ENCODE data around the gene OPN4. TPM values are rescaled to one million over a fixed set of nuclear protein-coding genes. Genes with fewer than 3 reads are reported as not detected.

OPN4 gene
- total and polyA plus RNA-seq, 2 experiments from 2014 or later = not detected

DNA sequence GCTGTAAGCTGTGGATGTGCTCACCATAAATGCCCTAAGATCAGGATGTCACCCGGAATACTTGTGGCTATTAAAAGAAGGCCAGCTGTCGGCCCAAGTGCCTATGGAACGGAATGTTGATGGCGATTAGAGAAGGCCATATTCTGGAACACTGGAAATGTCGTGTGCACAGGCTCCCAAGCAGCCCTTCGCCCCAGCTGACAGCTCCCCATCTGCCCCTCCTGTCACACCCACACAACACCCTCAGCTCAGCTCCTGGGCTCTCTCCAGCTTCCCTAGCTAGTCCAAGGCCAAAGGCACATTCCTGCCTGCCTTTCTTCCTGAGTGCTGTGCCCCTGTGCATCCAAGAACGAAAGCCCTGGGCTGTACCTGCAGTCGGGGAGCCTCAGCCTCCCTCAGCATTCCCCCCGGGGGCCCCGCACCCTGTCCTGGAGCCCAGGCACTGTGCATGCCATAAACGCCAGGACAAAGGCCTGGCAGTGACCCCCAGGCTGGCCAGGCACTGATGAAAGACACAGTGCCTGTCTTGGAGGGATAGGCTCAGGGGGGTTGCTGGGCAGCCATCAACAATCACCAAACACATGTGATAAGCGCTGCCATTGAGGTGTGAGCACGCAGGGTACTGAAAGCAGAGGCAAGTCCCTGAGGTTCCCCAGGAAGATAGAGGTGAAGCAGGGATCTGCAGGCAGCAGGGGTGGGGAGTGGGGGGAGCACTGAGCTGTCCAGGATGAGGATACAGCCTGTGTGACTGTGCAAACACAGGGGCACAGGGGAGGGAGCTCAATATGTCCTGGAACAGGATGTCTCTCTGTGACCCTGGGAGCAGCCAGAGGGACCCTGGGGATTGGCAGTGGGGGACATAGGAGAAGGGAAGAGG is 10.2 kb downstream of the OPN4 start:
- H3K27me3 ChIP-seq = no peaks in the 10 kb centered on the region
- no peak for TF ChIP-seq CTCF (IDR thresholded peaks at IDR 0.05; ENCODE audit: poor library complexity)
- no peak for TF ChIP-seq EZH2 (IDR thresholded peaks at IDR 0.05; ENCODE audit: borderline replicate concordance)
- TF ChIP-seq EZH2phosphoT487 (IDR thresholded peaks at IDR 0.05; ENCODE audit: low read depth, severe bottlenecking, unreplicated experiment) = no peak
- H3K79me2 ChIP-seq = no peaks in the 10 kb centered on the region
- WGBS (ENCODE audit: low lambda C conversion rate, missing lambda C conversion rate) = 63% methylated on average over 13 of the region's 13 CpGs
- no peak overlapping the region for H3K4me3 ChIP-seq
- no peak overlapping the region for H3K4me2 ChIP-seq
- no peak for DNase-seq (ENCODE audit: low spot score)
- H3K9me3 ChIP-seq (ENCODE audit: low read depth) = no peaks in the 10 kb centered on the region
- no peaks in the 10 kb centered on the region for H3K36me3 ChIP-seq (replicated peaks; ENCODE audit: insufficient read depth, low read depth)
- peaks cover 6% of the 10 kb centered on the region for H3K4me1 ChIP-seq (ENCODE audit: insufficient read depth)
- H3K9me2 ChIP-seq (replicated peaks; ENCODE audit: insufficient read depth) = no peaks in the 10 kb centered on the region
- no peak overlapping the region for H2AFZ ChIP-seq
- H4K20me1 ChIP-seq (ENCODE audit: insufficient read depth, poor library complexity, severe bottlenecking) = no peaks in the 10 kb centered on the region
- no peak overlapping the region for H3K27ac ChIP-seq

GRCh38 chr10:86665218-86665607 is 10.9 kb downstream of the OPN4 start:
- Histone ChIP-seq H3K36me3 (replicated peaks; ENCODE audit: insufficient read depth, low read depth) (no peaks in the 10 kb centered on the region), H4K20me1 (ENCODE audit: insufficient read depth, poor library complexity, severe bottlenecking) (no peaks in the 10 kb centered on the region), H3K27ac (no peak overlapping the region), H3K4me1 (ENCODE audit: insufficient read depth) (peaks cover 6% of the 10 kb centered on the region), H3K4me2 (no peak overlapping the region), H3K79me2 (no peaks in the 10 kb centered on the region), H3K9me2 (replicated peaks; ENCODE audit: insufficient read depth) (no peaks in the 10 kb centered on the region), H2AFZ (no peak overlapping the region), H3K27me3 (no peaks in the 10 kb centered on the region), H3K4me3 (no peak overlapping the region), H3K9me3 (ENCODE audit: low read depth) (no peaks in the 10 kb centered on the region)
- 95% methylated on average over 7 of the region's 7 CpGs for WGBS (ENCODE audit: low lambda C conversion rate, missing lambda C conversion rate)
- TF ChIP-seq EZH2phosphoT487 (IDR thresholded peaks at IDR 0.05; ENCODE audit: low read depth, severe bottlenecking, unreplicated experiment) (no peak), EZH2 (IDR thresholded peaks at IDR 0.05; ENCODE audit: borderline replicate concordance) (no peak), CTCF (IDR thresholded peaks at IDR 0.05; ENCODE audit: poor library complexity) (no peak)
- DNase-seq (ENCODE audit: low spot score) = no peak

GRCh38 chr10:86665868-86666267 is 11.5 kb downstream of the OPN4 start:
- no peaks in the 10 kb centered on the region for H3K36me3 ChIP-seq (replicated peaks; ENCODE audit: insufficient read depth, low read depth)
- no peak for TF ChIP-seq EZH2phosphoT487 (IDR thresholded peaks at IDR 0.05; ENCODE audit: low read depth, severe bottlenecking, unreplicated experiment)
- no peak for TF ChIP-seq EZH2 (IDR thresholded peaks at IDR 0.05; ENCODE audit: borderline replicate concordance)
- no peak for TF ChIP-seq CTCF (IDR thresholded peaks at IDR 0.05; ENCODE audit: poor library complexity)
- WGBS (ENCODE audit: low lambda C conversion rate, missing lambda C conversion rate) = 72% methylated on average over 12 of the region's 12 CpGs

More at GRCh38 chr10:86665868-86666267, 11.5 kb downstream of the OPN4 start:
- Histone ChIP-seq H3K27ac (no peak overlapping the region), H3K9me3 (ENCODE audit: low read depth) (no peaks in the 10 kb centered on the region), H3K27me3 (no peaks in the 10 kb centered on the region), H3K4me2 (no peak overlapping the region), H3K79me2 (no peaks in the 10 kb centered on the region), H3K9me2 (replicated peaks; ENCODE audit: insufficient read depth) (no peaks in the 10 kb centered on the region), H3K4me1 (ENCODE audit: insufficient read depth) (peaks cover 6% of the 10 kb centered on the region), H2AFZ (no peak overlapping the region), H3K4me3 (no peak overlapping the region), H4K20me1 (ENCODE audit: insufficient read depth, poor library complexity, severe bottlenecking) (no peaks in the 10 kb centered on the region)
- DNase-seq (ENCODE audit: low spot score) = no peak
